ENCODE results near the gene ASCC1. TPM values are rescaled to one million over a fixed set of nuclear protein-coding genes. Genes with fewer than 3 reads are reported as not detected.

ASCC1 gene
- total RNA-seq, 1 experiment from 2014 or later: 19.6 TPM

- DNase-seq (ENCODE audit: low spot score): peak; percentile 83
- in situ Hi-C loops (cut with HindIII; ENCODE audit: low sequenced_read_pairs): no loop called here
Measured at GRCh38 chr10:72079356-72079755, 136.7 kb downstream of the ASCC1 start.

GRCh38 chr10:72077275-72077990 is 138.6 kb downstream of the ASCC1 start:
- peak; percentile 29 for DNase-seq (ENCODE audit: low spot score)
- in situ Hi-C loops (cut with HindIII; ENCODE audit: low sequenced_read_pairs): no loop called here

GRCh38 chr10:72076756-72077155 is 139.3 kb downstream of the ASCC1 start:
- in situ Hi-C loops (cut with HindIII; ENCODE audit: low sequenced_read_pairs): no loop called here
- DNase-seq (ENCODE audit: low spot score): peak; percentile 25

DNA sequence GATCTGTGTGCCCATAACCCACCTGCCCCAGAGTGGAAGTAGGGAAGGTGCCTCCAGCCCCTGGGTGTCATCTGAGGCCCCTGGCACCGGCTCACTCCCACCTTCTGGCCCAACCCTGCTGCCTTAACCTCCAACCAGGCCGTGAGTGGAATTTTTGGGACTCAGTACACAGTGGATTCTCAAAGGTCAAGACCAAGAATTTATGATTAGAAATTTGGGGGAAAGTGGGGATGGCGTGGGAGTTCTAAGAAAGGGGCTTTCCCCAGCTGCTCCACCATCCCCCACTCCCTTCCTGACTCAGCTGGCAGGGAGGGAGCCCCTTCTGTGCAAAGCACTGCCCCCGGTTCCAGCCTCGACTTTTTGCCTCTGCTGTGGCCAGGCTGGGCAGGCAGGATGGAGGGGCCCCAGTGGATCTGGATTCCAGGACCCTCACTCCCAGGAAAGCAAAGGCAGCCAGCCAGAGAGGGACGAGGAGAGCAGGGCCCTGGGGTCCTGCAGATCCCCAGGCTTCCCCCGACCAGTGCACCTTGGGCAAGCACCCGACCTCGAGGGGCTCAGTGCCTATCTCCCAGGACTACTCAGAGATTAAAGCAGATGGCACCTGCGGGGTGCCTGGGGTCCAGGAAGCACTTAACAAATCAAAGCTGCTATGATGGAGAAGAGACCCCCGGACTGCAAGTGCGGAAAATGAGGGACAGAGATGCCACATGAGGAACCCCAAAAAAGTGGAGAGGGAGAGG is 140.5 kb downstream of the ASCC1 start:
- in situ Hi-C loops (cut with HindIII; ENCODE audit: low sequenced_read_pairs): no loop called here
- DNase-seq (ENCODE audit: low spot score): no peak

DNA sequence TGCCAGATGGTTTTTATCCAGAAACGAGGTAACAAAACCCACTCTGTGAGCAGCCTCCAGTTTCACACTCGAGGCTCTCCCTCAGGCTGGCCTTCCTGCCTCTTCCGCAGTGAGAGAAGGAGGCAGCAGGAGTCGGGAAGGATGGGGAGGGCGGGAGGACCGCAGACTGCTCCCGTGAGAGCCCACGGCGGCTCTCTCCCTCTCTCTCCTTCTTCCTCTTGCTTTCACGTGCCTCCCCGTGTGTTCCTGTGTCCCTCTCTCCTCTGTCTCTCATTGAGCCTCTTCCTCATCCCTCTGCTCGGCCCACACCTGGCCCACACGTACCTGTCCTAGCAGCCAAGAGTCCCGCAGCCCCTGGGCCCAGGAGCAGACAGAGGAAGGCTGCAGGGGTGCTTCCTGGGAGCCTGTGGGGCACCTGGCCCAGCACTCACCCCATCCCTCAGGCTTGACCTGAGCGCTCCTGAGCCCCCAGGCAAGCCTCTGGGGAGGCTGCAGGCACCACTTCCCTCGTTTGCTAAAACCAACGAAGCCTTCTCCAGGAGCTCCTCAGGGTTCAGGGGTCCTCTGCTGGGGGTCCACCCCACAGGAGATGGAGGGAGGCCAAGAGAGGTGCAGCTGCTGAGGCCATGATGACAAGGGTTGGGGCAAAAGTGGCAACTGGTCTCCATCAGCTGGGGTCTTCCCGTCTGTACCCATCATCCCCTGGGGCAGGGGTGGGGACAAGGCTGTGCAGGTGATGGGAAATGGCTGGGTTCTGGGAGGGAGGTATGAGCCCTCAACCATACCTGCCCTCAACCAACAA is 141.3 kb downstream of the ASCC1 start:
- peak; percentile 55 for DNase-seq (ENCODE audit: low spot score)
- in situ Hi-C loops (cut with HindIII; ENCODE audit: low sequenced_read_pairs): no loop called here

GRCh38 chr10:72073708-72074573 is 142.1 kb downstream of the ASCC1 start:
- peak; percentile 62 for DNase-seq (ENCODE audit: low spot score)
- in situ Hi-C loops (cut with HindIII; ENCODE audit: low sequenced_read_pairs): no loop called here

GRCh38 chr10:72072639-72073038 is 143.4 kb downstream of the ASCC1 start:
- in situ Hi-C loops (cut with HindIII; ENCODE audit: low sequenced_read_pairs): no loop called here
- no peak for DNase-seq (ENCODE audit: low spot score)

DNA sequence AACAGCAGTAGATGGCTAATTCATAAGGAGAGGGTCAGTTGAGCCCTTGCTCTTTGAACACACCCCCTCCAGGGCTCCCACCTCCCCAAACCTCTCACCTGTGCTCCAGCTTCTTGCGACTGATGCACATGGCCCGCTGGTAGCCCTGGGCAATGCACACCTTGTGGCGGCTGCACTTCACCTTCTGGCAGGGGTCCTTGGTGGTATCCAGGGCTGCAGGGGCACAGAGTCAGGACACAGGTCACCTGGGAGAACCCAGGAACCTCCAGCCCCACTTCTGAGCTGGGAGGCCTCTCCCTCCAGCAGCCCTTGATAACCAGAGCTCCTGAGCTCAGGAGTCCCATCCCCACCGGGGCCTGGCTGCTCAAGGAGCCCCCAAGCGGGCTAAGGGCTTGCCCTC is 144.0 kb downstream of the ASCC1 start:
- no peak for DNase-seq (ENCODE audit: low spot score)
- in situ Hi-C loops (cut with HindIII; ENCODE audit: low sequenced_read_pairs): no loop called here

DNA sequence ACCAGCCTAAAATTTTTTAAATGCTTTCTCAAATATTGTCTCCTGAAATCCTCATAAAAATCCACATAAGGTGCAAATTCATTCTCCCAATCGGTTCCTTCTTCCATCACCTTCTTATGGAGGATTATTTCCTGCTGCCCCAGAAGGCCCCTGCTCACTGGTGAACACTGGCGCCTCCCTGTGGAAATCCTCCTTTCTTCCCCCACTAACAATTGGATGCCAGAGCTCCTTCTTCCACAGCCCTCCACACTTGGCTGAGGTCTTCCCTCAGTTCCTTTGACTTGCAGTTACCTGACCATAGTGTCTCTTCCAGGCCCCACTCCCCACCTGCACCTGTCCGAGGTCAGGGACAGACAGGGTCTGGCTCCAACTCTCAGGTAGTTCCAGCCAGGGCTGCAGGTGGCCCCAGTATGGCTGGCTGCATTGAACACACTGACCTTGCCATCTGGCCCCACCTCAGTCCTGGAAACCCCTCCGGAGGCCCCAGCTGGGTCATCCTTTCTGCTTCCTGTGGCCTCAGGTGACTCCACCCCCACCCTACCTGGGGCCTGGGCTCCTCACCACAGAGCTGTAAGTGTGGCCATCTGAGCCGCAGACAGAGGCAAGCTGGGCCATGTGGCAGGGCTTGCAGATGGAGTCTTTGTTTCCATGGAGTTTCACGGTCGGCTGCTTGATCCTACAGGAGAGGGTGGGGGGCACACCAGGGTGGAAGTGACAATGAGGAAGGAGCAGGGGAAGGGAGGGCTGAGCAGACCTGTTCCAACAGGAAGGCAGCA is 146.1 kb downstream of the ASCC1 start:
- peak; percentile 72 for DNase-seq (ENCODE audit: low spot score)
- in situ Hi-C loops (cut with HindIII; ENCODE audit: low sequenced_read_pairs): no loop called here

DNA sequence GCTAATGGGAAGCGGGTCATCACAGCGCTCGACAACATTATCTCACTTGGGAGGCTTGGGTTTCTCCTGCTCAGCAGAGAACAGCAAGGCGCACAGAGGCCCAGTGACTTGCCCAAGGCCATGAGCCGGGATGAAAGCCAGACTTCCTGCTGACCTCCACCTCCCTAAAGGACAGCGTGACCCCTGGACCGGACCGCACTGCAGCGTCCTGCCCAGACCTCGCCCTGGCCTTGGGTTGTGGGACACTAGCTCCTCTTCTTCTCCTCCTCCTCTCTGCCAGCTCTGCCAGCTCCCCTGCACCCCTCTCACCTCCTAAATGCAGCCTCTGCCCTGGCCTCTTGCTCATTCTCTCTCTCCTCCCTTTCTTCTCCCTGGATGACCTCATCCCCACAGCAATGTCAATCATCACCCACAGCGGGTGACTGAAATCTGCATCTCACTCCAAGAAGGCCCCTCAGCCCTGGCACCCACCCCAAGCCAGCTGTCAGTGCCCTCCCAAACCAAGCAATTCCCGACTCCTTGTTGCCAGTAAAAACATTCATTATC is 147.1 kb downstream of the ASCC1 start:
- in situ Hi-C loops (cut with HindIII; ENCODE audit: low sequenced_read_pairs): no loop called here

DNA sequence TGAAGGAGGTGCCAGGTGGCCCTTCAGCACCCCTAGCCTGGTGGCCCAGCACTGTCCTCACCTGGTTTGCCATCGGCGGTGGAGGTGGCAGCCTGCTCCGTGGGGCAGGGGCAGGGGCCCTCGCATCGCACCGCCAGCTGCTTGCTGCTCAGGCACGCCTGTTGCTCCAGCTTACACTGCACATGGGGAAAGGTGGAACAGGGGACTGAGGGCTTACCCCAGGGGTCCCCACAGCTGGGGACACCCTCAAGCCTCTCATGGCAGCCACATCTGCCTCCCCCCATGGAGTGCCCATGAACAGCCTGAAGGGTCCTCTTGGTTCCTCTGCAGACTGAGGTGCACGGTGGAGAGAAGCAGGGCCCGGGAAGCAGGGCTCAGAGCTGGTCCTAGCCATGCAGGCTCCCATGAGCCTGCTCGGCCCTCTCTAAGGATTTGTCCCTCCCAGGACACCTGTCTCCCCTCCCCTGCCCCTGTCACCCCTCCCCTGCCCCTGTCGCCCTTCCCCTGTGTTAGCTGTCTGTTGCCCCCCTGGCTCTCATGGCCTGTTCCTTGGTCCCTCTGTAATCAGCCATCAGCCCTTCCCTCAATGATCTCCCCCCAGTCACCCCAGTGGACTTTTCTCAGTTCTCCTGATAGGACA is 147.8 kb downstream of the ASCC1 start:
- DNase-seq (ENCODE audit: low spot score): no peak
- in situ Hi-C loops (cut with HindIII; ENCODE audit: low sequenced_read_pairs): no loop called here

More for the DNA sequence above, 147.1 kb downstream of the ASCC1 start:
- DNase-seq (ENCODE audit: low spot score): peak; percentile 27

DNA sequence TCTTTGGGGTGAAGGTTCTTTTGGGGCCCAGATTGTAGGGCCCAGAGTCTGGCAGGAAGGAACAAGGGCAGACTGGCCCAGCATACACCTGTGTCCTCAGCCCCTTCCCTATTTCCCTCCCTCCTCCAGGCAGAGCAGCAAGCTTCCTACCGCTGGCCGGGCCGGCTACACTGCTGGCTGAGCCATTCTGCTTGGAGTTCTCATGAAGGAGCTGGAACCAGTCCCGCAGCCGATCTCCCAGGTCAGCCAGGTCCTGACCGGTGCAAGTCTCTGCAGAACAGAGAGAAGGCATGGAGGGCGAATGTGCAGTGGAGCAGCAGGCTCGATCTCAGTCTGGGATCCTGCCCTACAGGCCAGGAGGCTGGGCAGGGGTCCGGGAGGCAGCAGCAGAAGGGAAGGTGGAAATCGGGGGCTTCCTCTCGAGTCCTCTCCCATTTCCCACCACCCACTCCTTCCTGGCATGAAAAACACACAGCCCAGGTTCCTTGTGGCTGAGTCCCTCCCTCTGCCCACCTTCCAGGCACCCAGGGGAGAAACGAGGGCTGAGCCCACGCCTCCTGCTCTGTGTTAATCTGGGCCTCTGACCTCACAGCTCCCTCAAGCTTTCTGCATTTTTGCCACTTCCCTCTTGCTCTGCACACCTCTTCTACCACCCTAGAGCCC is 148.5 kb downstream of the ASCC1 start:
- DNase-seq (ENCODE audit: low spot score): peak; percentile 37
- in situ Hi-C loops (cut with HindIII; ENCODE audit: low sequenced_read_pairs): no loop called here

DNA sequence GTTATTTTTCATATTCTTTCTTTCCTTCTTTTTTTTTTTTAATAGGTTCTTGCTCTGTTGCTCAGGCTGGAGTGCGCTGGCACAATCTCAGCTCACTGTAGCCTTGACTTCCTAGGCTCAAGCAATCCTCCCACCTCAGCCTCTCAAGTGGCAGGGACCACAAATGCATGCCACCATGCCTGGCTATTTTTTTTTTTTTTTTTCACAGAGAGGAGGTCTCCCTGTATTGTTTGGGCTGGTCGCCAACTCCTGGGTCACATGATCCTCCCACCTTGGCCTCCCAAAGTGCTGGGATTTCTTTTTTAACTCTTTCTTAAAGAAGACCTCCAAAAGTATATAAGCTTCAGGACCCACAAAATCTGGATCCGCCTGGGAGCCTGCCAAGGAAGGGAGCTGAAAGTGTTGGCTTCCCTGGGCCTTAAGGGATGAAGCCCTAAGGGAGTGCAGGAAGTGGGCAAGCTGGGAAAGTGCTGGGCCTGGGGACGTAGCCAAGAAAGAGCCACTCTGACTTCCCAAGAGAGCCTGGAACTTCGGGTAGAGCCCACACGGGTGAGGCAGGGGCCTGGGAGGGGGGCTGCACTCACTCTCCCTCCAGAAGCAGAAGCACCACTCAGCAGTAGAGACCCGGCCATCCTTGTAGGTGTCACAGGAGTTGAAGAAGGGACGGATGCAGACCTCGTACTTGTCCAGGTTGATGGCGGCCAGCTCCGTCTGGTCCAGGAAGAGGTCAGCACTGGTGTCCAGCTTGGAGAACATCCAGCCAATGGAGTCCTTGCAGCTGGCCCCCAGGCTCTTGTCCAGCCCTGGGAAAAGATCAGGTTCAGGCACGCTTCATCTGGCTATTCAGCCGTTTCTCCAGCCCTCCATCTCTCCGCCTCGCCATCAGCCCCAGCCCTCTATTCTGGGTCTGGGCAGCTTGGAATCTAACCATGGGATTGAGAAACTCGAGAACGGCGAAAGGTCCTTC is 149.5 kb downstream of the ASCC1 start:
- DNase-seq (ENCODE audit: low spot score): peak; percentile 67

DNA sequence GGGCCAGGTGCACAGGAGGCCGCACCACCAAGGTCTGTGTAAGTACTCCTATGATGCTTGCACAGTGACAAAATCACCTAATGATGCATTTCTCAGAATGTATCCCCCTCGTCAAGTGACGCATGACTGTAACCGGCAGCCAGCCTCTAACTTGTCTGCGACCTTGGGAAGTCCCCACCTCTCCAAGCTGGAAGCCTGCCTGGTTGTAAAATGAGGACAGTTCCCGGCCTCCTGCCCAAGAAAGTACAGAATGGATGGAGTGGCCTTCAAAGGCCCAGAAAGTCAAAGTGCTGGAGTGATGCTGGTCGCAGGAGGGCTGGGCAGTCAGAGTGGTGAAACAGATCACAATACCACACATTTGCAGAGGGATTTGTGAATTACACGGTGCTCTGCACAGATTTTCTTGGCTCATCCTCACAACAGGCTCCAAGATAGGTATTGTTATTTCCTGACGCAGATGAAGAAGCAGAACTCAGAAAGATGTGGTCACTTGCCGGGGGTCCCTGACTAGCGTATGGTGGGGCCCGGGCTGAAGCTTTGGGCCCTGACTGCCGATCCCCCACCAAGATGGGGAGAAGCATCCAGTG is 150.5 kb downstream of the ASCC1 start:
- DNase-seq (ENCODE audit: low spot score): peak; percentile 33
- in situ Hi-C loops (cut with HindIII; ENCODE audit: low sequenced_read_pairs): no loop called here

More for the DNA sequence above, 149.5 kb downstream of the ASCC1 start:
- in situ Hi-C loops (cut with HindIII; ENCODE audit: low sequenced_read_pairs): no loop called here

GRCh38 chr10:72063703-72064391 is 152.2 kb downstream of the ASCC1 start:
- in situ Hi-C loops (cut with HindIII; ENCODE audit: low sequenced_read_pairs): no loop called here
- DNase-seq (ENCODE audit: low spot score): no peak
